Lung (tissue), 12 donors: ENCODE data around the gene GFAP. TPM values are rescaled to one million over a fixed set of nuclear protein-coding genes. Genes with fewer than 3 reads are reported as not detected.

Experiments
- ATAC-seq: fragments of 200-7000 bp; cut with Tn5 transposase; one replicate; pipeline ENCODE4 v1.9.1; 2020; ENCODE audit warnings: moderate number of reproducible peaks; ENCODE audit not compliant: insufficient read depth, low FRiP score
- DNase-seq, 3 donors: peaks; one replicate each; pipeline ENCODE4 v3.0.0-alpha.2; 2013 to 2017
- H3K27ac ChIP-seq, 2 donors: one replicate each; pipeline ENCODE4 v1.5.1; 2013; ENCODE audit warnings: mild to moderate bottlenecking in 2 of 2, moderate library complexity in 2 of 2, control low read depth in 1 of 2, inconsistent platforms in 1 of 2, low read depth in 1 of 2, low read length in 1 of 2
- H3K27me3 ChIP-seq, 3 donors: one replicate each; pipeline ENCODE4 v1.5.1; 2013; ENCODE audit warnings: low read length in 2 of 3; ENCODE audit not compliant: control insufficient read depth in 3 of 3, insufficient read depth in 3 of 3
- H3K36me3 ChIP-seq, 4 donors: one replicate each; pipeline ENCODE4 v1.5.1; 2013; ENCODE audit warnings: low read length in 4 of 4, mild to moderate bottlenecking in 1 of 4, moderate library complexity in 1 of 4; ENCODE audit not compliant: control insufficient read depth in 4 of 4, insufficient read depth in 4 of 4
- H3K4me1 ChIP-seq, 5 donors: one replicate each; pipeline ENCODE4 v1.5.1; 2013; ENCODE audit warnings: low read length in 5 of 5, mild to moderate bottlenecking in 2 of 5, moderate library complexity in 1 of 5; ENCODE audit not compliant: control insufficient read depth in 5 of 5, insufficient read depth in 5 of 5
- H3K4me3 ChIP-seq: one replicate; pipeline ENCODE4 v1.5.1; 2013; ENCODE audit warnings: mild to moderate bottlenecking, control low read depth, moderate library complexity
- H3K9ac ChIP-seq, 2 donors: one replicate each; pipeline ENCODE4 v1.5.1; 2013; ENCODE audit warnings: low read length in 2 of 2, control low read depth in 1 of 2; ENCODE audit not compliant: insufficient read depth in 1 of 2
- H3K9me3 ChIP-seq, 4 donors: one replicate each; pipeline ENCODE4 v1.5.1; 2013; ENCODE audit warnings: low read length in 3 of 4, mild to moderate bottlenecking in 1 of 4, moderate library complexity in 1 of 4; ENCODE audit not compliant: control insufficient read depth in 4 of 4, insufficient read depth in 3 of 4
- CTCF ChIP-seq: IDR thresholded peaks from 2 replicates; pipeline ENCODE4 v1.5.1; 2012; ENCODE audit warnings: mild to moderate bottlenecking; ENCODE audit errors: control extremely low read depth, extremely low read depth
- WGBS, 2 donors: extraction: QIAGEN DNeasy Blood & Tissue Kit; methylation state at CpG; one replicate each; pipeline ENCODE4 v1.1.7; 2013; 5-methylcytosine and 5-hydroxymethylcytosine counted together
- polyA plus RNA-seq, 2 donors: library from polyadenylated mRNA; stranded (reverse); fragments of 200-250 nt; gene quantifications; one replicate each; pipeline ENCODE4 v1.2.1, GENCODE V29; 2013
- total RNA-seq, 2 donors: library from RNA; depleted of rRNA in 1 of 2; stranded (reverse); fragments of >200 nt in 1 of 2; gene quantifications; one replicate each; pipeline ENCODE4 v1.2.1, GENCODE V29; 2014 to 2021
- donor health status: control.
- donor health status: control.
- donor health status: Bipolar disorder and iron deficiency.
- donor health status: healthy.
- donor health status: DM: yes; HTN: yes; CAD: no.

The GFAP gene
- total and polyA plus RNA-seq, 4 donors = 0.25 to 0.88 (median 0.34) TPM

GRCh38 chr17:44899074-44899782, 16.1 kb downstream of the GFAP start, which contains the start of gene EFTUD2:
Gene EFTUD2, minus strand, starts transcription at chr17:44899445. Its CDS starts 4,924 bp downstream, at chr17:44894521.
- Histone ChIP-seq H3K4me3 (peak within 1 kb of the TSS; percentile 98), H3K27ac (peak within 1 kb of the TSS; percentile 76 to 92), H3K9ac (peak within 1 kb of the TSS; percentile 74 to 90), H3K36me3 (peaks cover 0 to 3% (median 2%) of the 10 kb centered on the region in 4 donors), H3K27me3 (no peaks in the 10 kb centered on the region), H3K4me1 (peaks cover 0 to 23% (median 3%) of the 10 kb centered on the region in 5 donors), H3K9me3 (no peaks in the 10 kb centered on the region)
- no peak for TF ChIP-seq CTCF
- peak; percentile 93 for ATAC-seq
- DNase-seq = peak; percentile 94 to 96 (median 95)
- WGBS, 2 donors = 0% methylated on average over 54 of the region's 54 CpGs

- peak in 1 of 3 donors; percentile 46 for DNase-seq
- peaks cover 0 to 23% (median 3%) of the 10 kb centered on the region in 5 donors for H3K4me1 ChIP-seq
- peak overlapping the region; percentile 98 for H3K4me3 ChIP-seq
- TF ChIP-seq CTCF = no peak
- peak overlapping the region; percentile 74 to 76 for H3K9ac ChIP-seq
- no peaks in the 10 kb centered on the region for H3K9me3 ChIP-seq
- WGBS, 2 donors = 1% methylated on average over 7 of the region's 7 CpGs
- peaks cover 3 to 5% (median 4%) of the 10 kb centered on the region in 4 donors for H3K36me3 ChIP-seq
- H3K27ac ChIP-seq = peak overlapping the region; percentile 76 to 92
- no peaks in the 10 kb centered on the region for H3K27me3 ChIP-seq
- no peak for ATAC-seq
Measured at GRCh38 chr17:44898768-44899073, 16.6 kb downstream of the GFAP start.

GRCh38 chr17:44894642-44895041, 20.7 kb downstream of the GFAP start:
- TF ChIP-seq CTCF = no peak
- H3K36me3 ChIP-seq = peaks cover 3 to 18% (median 12%) of the 10 kb centered on the region in 4 donors

More at GRCh38 chr17:44894642-44895041, 20.7 kb downstream of the GFAP start:
- DNase-seq (no peak), ATAC-seq (no peak)
- Histone ChIP-seq H3K27ac (no peak overlapping the region), H3K27me3 (no peaks in the 10 kb centered on the region), H3K4me3 (no peak overlapping the region), H3K9ac (no peak overlapping the region), H3K9me3 (no peaks in the 10 kb centered on the region), H3K4me1 (peaks cover 0 to 14% (median 3%) of the 10 kb centered on the region in 5 donors)
- WGBS, 2 donors = 91 to 98% methylated on average over 4 of the region's 4 CpGs
